NCI-H2171 treated with DMSO at 0.1 percent for 48 hours (cell line): Measurements from ENCODE around the gene RGL1.
A peak's percentile ranks its signal among the peaks of the same experiment; 100 is the strongest.

Experiments
- DNase-seq: peaks from one replicate; lab custom pipeline; 2025; lab: John Stamatoyannopoulos, UW

Gene RGL1

DNA sequence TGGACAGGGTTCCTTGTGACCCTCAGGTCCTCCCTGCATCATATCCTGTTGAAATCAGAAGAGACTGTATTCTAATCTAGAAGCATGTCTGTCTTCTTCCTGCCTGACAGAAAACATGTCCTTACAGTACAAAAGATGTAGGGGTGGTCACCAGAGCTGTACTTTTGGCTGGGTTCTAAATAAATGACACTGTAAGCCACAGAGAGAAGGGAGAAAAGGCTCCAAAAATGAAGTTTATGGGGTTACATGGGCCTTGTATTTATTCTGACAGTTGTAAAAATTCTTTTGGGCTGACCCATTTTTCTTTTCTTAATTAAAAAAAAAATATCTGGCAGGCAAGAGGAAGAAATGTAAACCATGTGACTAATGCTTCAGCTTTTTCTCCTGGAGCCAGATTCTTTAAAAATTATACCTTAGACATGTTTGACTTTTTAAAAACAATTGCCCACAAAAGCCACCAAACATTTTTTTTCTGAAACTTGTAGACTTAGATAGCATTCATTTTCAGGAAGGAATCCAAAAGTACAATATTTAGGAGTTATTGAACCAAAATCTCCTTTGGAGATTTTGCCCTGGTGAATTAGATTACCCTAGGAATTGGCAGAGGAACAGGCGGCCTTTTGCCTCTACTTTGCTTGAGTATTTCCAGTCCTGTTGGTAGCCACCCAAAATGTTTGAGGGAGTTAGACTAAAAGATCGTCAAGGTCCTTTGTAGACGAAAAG is 17.1 kb downstream of the RGL1 start:
- DNase-seq = no peak

DNA sequence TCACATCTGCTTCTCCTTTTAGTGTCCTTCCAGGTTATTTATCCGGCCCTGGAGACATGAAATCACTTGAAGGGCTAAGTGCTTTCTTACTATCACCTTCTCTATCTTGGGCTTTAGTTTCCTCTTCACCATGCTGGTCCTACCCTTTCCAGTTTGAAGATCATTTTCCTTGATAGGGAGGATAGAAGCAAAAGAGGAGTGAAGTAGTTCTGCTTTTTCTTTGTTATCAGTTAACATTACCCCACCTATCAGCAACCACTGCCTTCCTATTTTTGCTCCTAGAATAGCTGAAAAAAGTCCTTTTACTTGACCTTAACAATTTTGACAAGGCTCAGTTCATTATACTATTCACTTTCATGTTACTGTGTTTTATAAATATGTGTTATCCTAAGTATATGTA is 19.4 kb downstream of the RGL1 start:
- no peak for DNase-seq

DNA sequence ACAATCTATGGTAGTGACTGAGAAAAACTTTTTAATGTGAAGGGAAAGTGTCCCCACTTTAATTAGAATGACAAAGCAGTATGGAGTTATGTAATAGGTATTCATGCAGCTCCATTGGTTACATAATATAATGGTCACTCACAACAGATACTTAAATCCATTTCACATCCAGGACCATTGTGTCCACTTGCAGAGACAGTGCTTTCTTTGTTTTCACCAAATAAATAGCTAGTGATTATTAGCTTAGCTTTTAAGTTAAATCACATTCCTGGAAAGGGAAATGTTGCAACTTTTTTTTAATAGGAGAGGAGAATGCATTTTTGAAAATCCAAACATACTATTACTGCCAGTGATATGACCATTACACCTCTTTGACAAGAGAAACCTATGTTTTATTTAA is 22.9 kb downstream of the RGL1 start:
- no peak for DNase-seq

DNA sequence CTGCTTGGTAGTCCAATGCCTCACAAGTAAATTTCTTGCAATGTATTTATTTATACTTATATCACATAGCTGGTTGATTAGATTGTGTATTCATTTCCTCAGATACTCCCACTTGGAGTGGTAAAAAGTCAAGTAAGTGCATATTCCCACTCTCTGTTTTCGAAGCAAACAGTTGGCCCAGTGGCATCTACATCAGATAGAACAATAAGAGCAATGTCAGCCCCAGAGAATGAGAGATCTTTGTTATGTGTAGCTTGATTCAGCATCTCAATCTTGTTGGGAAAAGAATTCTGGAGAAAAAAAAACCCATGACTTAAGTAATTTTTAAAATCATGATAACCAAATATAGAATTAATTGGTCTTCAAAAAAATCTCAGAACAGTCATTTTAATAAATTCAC is 25.5 kb downstream of the RGL1 start:
- no peak for DNase-seq

DNA sequence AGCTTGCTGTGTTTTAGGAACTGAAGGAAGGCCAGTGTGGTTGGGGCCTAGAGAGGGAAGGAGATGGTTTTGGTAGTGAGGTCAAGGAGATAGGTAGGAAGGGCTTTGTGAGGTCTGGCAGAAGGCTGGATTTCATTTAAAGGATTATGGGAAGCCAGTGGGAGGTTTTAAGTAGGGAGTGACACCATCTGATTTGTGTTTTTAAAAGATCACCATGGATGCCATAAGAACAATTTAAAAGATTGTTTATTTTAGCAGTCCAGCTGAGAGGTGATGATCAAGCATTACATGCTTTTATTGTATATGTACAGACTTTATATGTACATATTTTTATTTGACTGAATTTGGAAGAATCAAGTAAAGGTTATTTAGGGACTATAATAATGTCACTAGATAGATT is 26.4 kb downstream of the RGL1 start:
- no peak for DNase-seq

DNA sequence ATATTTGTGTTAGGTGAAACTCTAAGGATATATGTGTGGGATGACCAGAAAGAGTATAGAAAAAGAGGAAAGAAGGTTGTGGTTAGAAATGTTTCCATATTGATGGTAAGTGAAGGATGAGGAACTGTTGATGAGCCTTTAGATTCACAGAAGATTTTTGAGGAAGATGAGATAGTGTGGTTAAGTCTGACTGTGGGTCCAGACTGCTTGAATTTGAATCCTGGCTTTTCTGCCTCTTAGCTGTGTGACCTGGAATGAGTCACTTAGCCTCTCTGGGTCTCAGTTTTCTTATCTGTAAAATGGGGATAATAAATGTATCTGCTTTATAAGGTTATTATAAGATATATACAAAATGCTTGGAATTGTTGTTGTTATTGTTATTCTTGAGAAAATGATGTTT is 27.5 kb downstream of the RGL1 start:
- no peak for DNase-seq

DNA sequence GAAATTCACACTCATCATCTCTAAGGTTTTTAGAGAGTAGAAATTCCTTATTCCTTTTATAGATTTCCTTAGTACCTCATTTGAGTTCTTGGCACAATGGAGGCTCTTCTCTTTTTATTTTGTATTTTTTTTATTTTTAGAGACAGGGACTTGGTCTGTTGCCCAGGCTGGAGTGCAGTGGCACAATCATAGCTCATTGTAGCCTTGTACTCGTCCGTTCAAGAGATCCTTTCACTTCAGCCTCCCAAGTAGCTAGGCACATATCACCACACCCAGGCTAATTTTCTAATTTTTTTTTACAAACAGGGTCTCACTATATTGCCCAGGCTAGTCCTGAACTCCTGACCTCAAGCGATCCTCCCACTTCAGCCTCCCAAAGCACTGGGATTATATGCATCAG is 29.6 kb downstream of the RGL1 start:
- DNase-seq = no peak

DNA sequence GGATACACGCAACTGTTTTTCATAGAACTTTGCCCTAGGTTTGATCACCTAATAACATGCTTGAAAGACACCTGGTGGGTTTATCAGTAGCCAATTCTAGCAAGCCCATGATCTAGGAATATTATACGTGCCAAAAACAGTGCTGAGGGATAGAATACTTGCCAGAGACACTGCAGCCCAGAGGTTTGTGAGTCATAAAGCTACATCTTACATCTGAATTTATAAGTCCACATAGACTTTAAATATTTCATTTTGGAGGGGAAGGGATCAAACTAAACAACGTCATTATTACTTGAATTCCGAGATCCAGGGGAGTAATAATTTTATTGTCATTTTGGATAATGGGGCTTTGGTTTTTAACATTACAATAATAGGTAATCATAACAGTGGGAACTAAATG is 31.7 kb downstream of the RGL1 start:
- DNase-seq = no peak

DNA sequence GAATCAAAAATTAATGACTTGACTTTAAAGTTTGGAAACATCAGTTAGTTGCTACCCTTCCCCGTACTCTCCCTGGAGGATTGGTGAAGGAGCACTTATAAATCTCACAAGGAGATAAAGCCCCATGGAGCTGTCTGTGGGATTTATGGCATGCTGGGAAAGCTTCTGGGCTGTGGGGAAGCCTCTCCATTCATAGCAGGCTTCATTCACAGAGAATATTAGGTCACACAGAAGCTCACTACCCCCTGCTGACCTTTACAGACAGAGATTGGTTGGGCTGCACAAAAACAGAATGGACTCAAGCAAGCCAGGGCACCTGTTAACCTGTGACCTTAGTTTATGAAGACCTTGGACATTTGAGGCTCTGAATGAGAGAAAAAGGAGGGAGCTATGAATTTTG is 32.1 kb downstream of the RGL1 start:
- DNase-seq = no peak

DNA sequence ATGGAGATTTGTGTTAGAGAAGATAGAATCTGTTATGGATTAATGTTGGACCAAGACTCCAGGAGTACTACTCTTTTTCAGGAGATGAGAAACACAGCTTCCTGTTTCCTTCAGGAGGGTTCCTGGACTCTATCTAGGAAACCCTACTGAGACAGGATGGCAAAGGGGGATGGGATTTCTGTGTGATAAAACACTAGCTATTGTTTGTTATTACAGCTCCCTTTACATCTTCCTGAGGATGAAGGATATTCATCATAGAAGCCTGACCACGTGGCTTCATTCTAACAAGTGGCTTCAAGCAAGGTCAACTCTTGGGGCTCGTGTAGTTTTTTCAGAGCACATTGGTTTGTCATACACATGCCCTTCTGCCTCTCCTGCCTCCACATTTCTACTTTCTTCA is 33.3 kb downstream of the RGL1 start:
- no peak for DNase-seq

DNA sequence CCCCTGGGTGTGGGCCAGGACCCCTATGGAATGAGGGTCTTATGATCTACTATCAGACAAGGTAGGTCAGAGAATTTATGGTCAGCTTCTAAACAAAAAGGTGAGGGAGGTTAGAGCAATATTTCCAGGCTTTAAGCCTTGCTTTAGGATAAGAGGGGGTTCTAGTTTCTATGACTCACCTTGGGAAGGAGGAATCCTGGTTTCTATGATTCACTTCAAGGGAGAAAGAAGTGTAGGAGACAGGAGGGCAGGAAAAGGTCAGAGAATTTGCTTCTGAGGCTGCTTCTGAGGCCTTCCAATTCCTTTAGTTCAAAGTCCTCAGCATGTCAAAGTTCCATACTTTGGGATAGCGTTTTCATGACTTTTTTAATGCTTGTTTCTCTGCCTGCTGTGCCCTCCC is 35.2 kb downstream of the RGL1 start:
- DNase-seq = no peak

DNA sequence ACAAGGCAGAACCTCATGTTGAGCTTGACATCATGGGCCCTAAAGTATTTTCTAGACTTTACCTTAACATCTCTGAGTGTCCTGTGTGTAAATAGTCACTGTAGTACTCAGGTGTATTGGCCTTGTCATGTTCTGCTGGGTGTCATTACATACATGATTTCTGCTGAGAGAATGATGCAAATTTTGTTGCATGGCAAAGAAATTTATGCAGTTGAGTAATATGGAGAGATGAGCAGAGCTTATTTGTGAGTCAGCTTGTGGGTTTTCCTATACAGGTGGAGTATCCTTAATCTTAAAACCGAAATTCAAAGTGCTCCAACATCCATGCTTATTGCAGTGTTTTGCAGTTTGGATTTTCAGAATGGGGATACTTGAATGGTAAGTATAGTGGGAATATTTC is 36.6 kb downstream of the RGL1 start:
- DNase-seq = no peak

DNA sequence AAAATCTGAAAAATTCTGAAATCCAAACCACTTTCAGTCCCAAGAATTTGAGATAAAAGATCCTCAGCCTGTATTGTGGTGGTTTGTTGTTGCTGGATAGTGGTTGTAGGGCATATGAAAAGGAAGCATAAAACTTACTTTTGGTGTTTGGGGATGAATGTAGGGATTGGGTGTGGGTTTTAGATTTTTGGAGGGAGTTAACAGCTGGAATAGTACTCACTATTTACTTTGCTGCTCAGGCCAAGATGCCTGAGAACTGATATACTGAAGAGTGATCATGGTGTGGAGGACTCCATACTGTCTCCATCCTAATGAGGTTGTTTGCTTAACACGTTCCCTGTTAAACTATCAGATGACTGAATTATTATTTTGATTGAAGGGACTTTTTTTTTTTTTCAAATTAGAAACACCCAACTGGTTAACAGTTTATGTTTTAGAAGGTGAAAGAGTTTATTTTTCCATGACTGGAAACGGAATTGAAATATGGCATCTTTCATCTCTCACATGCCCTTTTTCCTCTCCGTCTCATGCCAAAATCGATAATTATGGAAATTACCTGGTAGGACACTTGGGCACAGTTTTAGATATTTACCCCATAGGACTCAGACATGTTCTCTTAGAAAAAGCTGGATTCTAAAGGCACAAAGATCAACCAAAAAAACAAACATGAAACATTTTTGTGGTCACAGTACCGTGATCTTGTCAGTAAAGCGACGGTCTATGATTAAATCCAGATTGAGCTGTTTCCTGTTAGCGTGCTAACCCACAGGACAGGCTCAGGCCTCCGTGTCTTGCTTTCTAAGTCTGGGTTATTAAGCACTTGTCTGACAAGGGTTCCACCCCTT is 37.3 kb downstream of the RGL1 start:
- peak; percentile 16 for DNase-seq

DNA sequence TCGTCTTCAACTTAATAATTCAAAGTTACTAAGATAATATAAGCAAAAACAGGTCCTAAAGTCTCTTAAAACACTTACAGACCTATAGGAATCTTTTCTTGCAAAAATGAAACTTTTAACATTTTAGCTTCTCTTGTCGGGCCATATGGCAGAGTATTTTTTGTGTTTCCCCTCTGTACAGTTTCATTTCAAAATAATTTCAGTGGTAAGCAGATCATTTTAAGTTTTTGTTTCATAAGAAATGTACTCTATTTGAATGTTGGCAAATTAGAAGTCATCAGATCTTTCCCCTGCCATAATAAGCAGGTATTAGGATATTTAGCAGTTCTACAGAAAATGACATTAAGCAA is 37.9 kb downstream of the RGL1 start:
- DNase-seq = no peak

DNA sequence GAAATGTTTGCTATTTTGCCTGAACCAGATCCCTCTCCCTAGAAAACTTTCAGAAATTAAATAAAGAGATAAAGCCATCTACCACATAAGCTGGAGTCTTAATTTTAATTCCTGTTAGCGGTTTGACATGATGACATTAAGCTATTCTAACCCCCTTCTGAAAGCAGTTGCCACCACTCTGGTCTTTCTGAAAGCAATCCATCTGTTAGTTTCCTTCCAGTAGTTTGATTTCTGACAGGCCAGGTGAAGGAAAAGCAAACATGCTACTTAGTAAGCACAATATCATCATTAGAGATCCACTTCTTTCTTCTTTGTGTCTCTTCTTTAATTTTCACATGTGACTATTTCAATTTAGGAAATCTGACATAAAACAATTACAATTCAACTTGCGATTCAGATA is 39.9 kb downstream of the RGL1 start:
- peak; percentile 56 for DNase-seq

DNA sequence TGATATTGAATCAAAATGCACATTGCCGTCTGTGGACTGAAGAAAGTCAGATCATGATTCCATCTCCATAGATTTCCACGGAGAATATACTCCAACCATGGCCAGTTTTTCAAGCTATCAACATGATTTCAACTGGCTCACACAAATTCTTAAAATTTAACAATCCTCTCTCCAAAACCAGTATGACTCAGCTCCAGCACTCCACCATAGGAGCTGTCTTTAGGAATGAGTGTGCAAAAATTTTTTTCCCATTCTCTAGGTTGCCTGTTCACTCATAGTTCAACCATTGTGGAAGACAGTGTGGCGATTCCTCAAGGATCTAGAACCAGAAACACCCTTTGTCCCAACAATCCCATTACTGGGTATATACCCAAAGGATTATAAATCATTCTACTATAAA is 40.8 kb downstream of the RGL1 start:
- no peak for DNase-seq

DNA sequence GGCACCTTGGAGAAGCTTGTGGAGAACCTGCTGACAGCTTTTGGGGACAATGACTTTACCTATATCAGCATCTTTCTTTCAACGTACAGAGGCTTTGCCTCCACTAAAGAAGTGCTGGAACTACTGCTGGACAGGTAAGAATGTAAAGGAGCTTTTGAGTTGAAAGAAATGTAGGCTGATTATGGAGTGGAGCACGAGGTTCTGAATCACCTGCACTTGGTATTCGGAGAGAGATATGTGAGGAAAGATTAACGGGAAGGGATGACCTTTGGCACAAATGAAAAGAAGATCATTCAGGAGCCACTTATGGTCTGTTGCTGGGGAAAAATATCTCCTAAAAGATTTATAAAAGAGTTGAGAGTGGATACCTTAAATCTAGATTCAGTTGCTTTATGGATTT is 42.7 kb downstream of the RGL1 start:
- DNase-seq = no peak

DNA sequence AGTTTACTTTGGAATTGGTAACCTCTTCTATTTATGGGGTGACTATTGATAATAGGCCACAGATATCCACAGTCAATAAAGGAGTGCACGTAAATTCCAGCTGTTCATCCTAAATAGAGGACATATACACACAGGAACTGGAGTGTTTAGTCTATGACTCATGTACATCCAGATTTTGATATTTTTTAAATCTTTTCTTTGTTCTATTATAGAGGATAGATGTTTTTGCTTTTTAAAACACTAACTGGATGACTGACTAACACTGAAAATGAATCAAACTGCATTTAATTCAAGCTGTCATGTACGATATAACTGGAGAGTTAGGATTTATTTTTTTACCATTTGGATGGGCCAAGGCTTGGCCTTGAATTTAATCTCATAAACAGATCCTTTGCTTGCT is 45.9 kb downstream of the RGL1 start:
- DNase-seq = no peak

DNA sequence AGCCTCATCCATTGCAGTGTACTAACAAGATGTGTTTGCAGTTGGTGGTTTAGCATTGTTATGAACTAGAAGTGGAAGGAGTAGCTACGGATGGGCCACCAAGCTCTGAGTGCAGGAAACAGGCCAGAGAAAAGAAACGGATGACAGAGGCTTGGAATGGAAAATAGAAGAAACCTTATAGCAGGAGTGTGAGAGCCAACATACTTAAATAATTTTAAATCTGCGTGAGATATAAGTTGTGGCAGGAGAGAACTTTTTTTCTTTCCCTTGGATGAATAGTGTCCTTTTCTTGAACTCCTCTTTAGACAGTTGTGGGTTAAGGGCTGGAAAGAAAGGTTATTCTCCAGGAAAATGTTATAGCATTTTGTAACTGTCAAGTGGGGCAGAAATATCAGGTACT is 54.2 kb downstream of the RGL1 start:
- no peak for DNase-seq

DNA sequence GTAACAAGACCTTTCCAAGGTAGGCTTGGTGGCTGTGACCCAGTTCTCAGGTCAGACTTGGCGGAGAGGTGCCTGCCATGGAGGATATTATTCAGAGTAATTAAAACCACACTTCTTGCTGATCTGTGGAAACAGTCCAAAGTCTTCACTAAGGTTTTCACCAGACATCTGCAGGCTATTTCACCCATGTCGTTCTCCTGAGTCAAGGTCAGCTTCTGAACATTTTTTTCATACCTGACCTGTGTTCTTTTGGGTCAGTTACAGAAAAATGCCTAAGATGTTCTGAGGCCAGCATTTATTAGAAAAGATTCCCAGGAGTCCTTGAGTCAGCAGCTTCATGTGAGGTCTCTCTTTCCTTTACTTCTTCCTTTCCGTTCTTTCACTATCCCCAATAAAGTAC is 54.9 kb downstream of the RGL1 start:
- no peak for DNase-seq

DNA sequence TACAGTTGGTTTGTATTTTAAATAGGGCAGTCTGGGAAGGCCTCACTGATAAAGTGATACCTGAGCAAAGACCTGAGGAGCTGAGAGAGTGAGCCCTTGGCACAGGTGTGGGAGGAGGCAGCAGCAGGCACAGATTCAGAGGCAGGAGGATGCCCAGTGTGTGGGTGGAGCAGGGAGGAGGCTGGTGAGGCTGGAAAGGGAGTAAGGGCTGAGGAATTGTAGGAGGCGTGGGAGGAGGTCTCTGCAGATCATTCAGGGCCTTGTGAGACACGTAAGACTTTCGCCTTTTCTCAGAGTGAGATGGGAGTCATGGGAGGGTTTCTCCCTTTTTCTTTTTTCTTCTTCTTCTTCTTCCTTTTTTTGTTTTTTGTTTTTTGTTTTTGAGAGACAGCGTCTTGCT is 58.0 kb downstream of the RGL1 start:
- no peak for DNase-seq

DNA sequence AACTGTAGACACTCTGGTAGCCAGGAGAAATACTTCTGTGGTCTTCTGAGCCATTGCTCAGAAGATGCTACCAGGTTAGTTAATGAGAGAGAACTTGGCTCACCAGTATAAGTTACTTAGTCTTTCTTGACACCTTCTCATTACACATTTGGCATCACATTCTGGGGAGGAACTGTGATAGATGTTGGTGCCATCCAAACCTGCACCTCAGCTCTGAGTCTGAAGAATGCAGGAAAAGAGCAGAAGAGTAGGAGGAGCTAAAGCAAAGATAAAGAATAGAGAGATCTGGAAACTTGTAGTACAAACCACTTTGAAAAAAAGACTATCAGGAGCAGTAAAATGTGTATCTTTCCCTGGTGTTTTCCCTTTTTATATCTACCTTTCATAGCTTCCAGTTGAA is 58.9 kb downstream of the RGL1 start:
- DNase-seq = no peak

DNA sequence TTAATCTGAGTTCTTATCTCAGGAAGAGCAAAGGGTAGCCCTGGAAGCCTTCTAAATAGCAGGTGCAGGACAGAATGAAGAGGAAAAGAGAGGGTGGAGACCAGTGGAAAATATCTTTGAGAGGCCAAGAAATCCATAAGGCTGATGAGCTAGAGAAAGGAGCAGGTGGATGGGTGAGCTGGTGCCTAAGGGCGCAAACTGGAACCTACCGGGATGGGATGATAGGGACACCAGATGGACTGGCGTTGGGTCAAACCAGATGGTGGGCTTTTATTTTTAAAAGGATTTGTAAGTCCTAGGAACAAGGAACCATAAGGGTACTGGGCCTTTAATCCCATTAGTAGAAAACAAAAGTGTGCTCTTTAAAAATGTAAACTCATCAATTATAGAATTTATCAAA is 59.7 kb downstream of the RGL1 start:
- no peak for DNase-seq

DNA sequence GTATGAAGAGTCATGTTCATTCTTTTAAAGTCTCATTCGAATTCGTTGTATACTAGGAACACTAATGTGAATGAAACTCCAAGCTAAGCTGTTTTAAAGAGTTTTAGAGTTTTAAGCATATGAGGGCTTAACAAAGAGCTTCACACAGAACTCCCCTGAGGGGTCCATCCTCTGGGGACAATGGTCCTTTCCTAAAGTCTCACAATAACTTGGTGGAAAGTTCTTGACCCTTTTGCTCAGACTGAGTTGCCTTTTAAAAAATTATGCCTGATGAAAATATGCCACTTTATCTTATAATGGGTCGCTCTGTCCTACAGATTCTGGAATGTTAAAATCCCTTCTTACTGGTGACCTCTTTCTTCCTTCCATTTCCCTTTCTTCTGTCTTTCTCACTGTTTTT is 64.3 kb downstream of the RGL1 start:
- DNase-seq = no peak
